SK-N-SH (cell line): Measurements from ENCODE around the gene C3orf70. TPM values are rescaled to one million over a fixed set of nuclear protein-coding genes. Genes with fewer than 3 reads are reported as not detected.

ENCODE experiments used
- CTCF ChIA-PET: fragments of 300-600, 350-600 bp; formaldehyde crosslinking; extraction: SDS; loops from one replicate; lab custom pipeline; 2021; lab: Yijun Ruan, JAX
- POLR2A ChIA-PET: fragments of 350-600 bp; sonication (Branson Sonifier 250); formaldehyde crosslinking; extraction: SDS; loops from one replicate; lab custom pipeline; 2020; ENCODE audit warnings: antibody characterized with exemption, inconsistent platforms; lab: Yijun Ruan, JAX
- DNase-seq: peaks from one replicate; pipeline ENCODE4 v3.0.0; 2012
- H2AFZ ChIP-seq: fragments of 200-600 bp; sonication (generic); 2 replicates; pipeline ENCODE4 v1.8.1; 2016; ENCODE audit warnings: antibody characterized with exemption, mild to moderate bottlenecking, low read depth
- H3F3A ChIP-seq: fragments of 200-600 bp; sonication (generic); replicated peaks from 2 replicates; pipeline ENCODE3; 2016; ENCODE audit warnings: antibody characterized with exemption, mild to moderate bottlenecking; ENCODE audit not compliant: insufficient read depth
- H3K27ac ChIP-seq, 2 experiments: fragments of 200-500 bp in 1 of 2; fragments of 200-600 bp in 1 of 2; sonication (Bioruptor generic) in 1 of 2; sonication (generic), shearing (Covaris generic) in 1 of 2; 2 replicates each; pipeline versions ENCODE4 v1.5.1 to v1.6.1; 2014 to 2016; ENCODE audit warnings: low read depth in 2 of 2, inconsistent platforms in 1 of 2, low read length in 1 of 2, mild to moderate bottlenecking in 1 of 2, mixed read lengths in 1 of 2
- H3K27me3 ChIP-seq: fragments of 200-600 bp; sonication (generic), shearing (Covaris generic); 2 replicates; pipeline ENCODE4 v1.6.1; 2016; ENCODE audit warnings: mixed run types; ENCODE audit not compliant: insufficient read depth
- H3K36me3 ChIP-seq, 2 experiments: fragments of 200-500 bp in 1 of 2; fragments of 200-600 bp in 1 of 2; sonication (Bioruptor generic) in 1 of 2; sonication (generic) in 1 of 2; replicated peaks in 1 of 2; 2 replicates each; pipeline versions ENCODE3 to v1.5.1; 2014 to 2016; ENCODE audit warnings: low read length in 1 of 2, mild to moderate bottlenecking in 1 of 2; ENCODE audit not compliant: insufficient read depth in 2 of 2, control insufficient read depth in 1 of 2
- H3K4me1 ChIP-seq, 2 experiments: fragments of 200-500 bp in 1 of 2; fragments of 200-600 bp in 1 of 2; sonication (Bioruptor generic) in 1 of 2; sonication (generic), shearing (Covaris generic) in 1 of 2; 2 replicates each; pipeline versions ENCODE4 v1.5.1 to v1.6.1; 2014 to 2016; ENCODE audit warnings: low read depth in 1 of 2, low read length in 1 of 2, mixed run types in 1 of 2; ENCODE audit not compliant: insufficient read depth in 2 of 2, control insufficient read depth in 1 of 2
- H3K4me2 ChIP-seq: fragments of 200-600 bp; sonication (generic), shearing (Covaris generic); 2 replicates; pipeline ENCODE4 v1.6.1; 2017; ENCODE audit warnings: mixed run types
- H3K4me3 ChIP-seq, 2 experiments: fragments of 200-500 bp in 1 of 2; fragments of 200-600 bp in 1 of 2; sonication (Bioruptor generic) in 1 of 2; sonication (generic), shearing (Covaris generic) in 1 of 2; 2 replicates each; pipeline versions ENCODE4 v1.5.1 to v1.8.1; 2014 to 2016; ENCODE audit warnings: low read depth in 2 of 2, inconsistent platforms in 1 of 2, low read length in 1 of 2, mild to moderate bottlenecking in 1 of 2, mixed read lengths in 1 of 2, moderate library complexity in 1 of 2
- H3K79me2 ChIP-seq: fragments of 200-600 bp; sonication (generic); 2 replicates; pipeline ENCODE4 v1.8.1; 2017; ENCODE audit warnings: mild to moderate bottlenecking; ENCODE audit not compliant: insufficient read depth
- H3K9ac ChIP-seq: fragments of 200-600 bp; sonication (generic); 2 replicates; pipeline ENCODE4 v1.6.1; 2017; ENCODE audit warnings: mixed run types
- H3K9me2 ChIP-seq: fragments of 200-600 bp; sonication (generic); 2 replicates; pipeline ENCODE4 v1.6.1; 2017; ENCODE audit warnings: mixed run types
- H3K9me3 ChIP-seq: fragments of 200-600 bp; sonication (generic); 2 replicates; pipeline ENCODE4 v1.6.1; 2017; ENCODE audit warnings: mixed run types, mild to moderate bottlenecking, moderate library complexity
- H4K20me1 ChIP-seq: fragments of 200-600 bp; sonication (generic); 2 replicates; pipeline ENCODE4 v1.6.1; 2017; ENCODE audit warnings: mild to moderate bottlenecking, mixed run types; ENCODE audit not compliant: insufficient read depth
- ELF1 ChIP-seq: IDR thresholded peaks from 2 replicates; pipeline ENCODE4 v1.4.0; 2012
- FOSL2 ChIP-seq: IDR thresholded peaks from 2 replicates; pipeline ENCODE4 v1.4.0; 2012; ENCODE audit warnings: low read depth, mild to moderate bottlenecking, moderate library complexity, borderline replicate concordance
- FOXM1 ChIP-seq: IDR thresholded peaks from 2 replicates; pipeline ENCODE4 v1.4.0; 2012; ENCODE audit warnings: low read depth, mild to moderate bottlenecking
- GATA2 ChIP-seq: sonication (generic); formaldehyde crosslinking; IDR thresholded peaks from 2 replicates; pipeline ENCODE4 v1.5.0; 2020; ENCODE audit warnings: mild to moderate bottlenecking, missing genetic modification reagents
- MAX ChIP-seq: IDR thresholded peaks from 2 replicates; pipeline ENCODE4 v1.4.0; 2012; ENCODE audit warnings: low read depth
- NFIC ChIP-seq: IDR thresholded peaks from 2 replicates; pipeline ENCODE4 v1.4.0; 2012; ENCODE audit warnings: borderline replicate concordance
- PBX3 ChIP-seq: IDR thresholded peaks from 2 replicates; pipeline ENCODE4; 2012
- RAD21 ChIP-seq: IDR thresholded peaks from 2 replicates; pipeline ENCODE4 v1.6.1; 2012; ENCODE audit warnings: mild to moderate bottlenecking, low read length
- RXRA ChIP-seq: IDR thresholded peaks from 2 replicates; pipeline ENCODE4 v1.4.0; 2012; ENCODE audit warnings: low read depth, mild to moderate bottlenecking, borderline replicate concordance
- USF2 ChIP-seq: fragments of 150-350 bp; IDR thresholded peaks from 2 replicates; pipeline ENCODE4 v1.6.1; 2017; ENCODE audit warnings: antibody characterized with exemption, low read length, low read depth, borderline replicate concordance
- YY1 ChIP-seq: IDR thresholded peaks from 2 replicates; pipeline ENCODE4 v1.4.0; 2012; ENCODE audit warnings: low read depth, mild to moderate bottlenecking
- WGBS: methylation state at CpG from one replicate; pipeline ENCODE4 v1.1.6; 2017; ENCODE audit warnings: low lambda C conversion rate; 5-methylcytosine and 5-hydroxymethylcytosine counted together
- polyA plus RNA-seq, 3 experiments: library from polyadenylated mRNA; depleted of rRNA; stranded (reverse); fragments of >200 nt; gene quantifications; 2 replicates each; pipeline ENCODE4 v1.2.3, GENCODE V29; 2012

Gene C3orf70
- polyA plus RNA-seq, 1 of the 3 experiments (the other 2 are of a cell fraction), result under 0.01 TPM

DNA sequence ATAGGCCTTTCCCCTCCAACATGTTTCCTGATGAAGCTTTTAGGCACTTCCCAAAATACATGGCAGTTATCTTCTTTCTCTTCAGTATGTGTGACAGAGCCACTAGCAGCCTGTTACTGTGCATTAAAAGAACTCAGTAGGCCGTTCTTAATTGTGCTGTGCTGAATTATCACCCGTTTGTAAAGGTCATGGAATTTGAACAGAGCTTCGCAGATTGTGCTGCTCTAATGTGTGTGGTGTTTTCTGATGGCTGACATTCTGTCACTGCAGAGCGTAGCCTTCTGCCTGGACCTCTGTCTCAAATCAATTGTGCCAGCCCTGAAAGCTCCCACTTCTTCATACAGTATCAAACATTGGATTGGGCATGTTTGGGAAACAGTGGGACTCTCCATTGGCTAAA is 111.3 kb downstream of the C3orf70 start:
- 97% methylated on average over 4 of the region's 4 CpGs for WGBS
- Histone ChIP-seq H3K4me3 (no peak overlapping the region), H2AFZ (no peak overlapping the region), H4K20me1 (no peaks in the 10 kb centered on the region), H3K27ac (no peak overlapping the region), H3K9me3 (no peaks in the 10 kb centered on the region), H3K4me1 (peaks cover 0 to 7% of the 10 kb centered on the region in 2 experiments; a peak in 2 of 4 replicates), H3K36me3 (no peaks in the 10 kb centered on the region), H3K27me3 (no peaks in the 10 kb centered on the region), H3K9me2 (no peaks in the 10 kb centered on the region), H3K9ac (no peak overlapping the region), H3F3A (no peaks in the 10 kb centered on the region), H3K4me2 (no peak overlapping the region), H3K79me2 (no peaks in the 10 kb centered on the region)
- no peak for DNase-seq
- CTCF ChIA-PET, result interaction anchor here (0.7 to 1.2 kb wide), 2 partner anchors 13 to 146 kb away, joined by 3 read pairs; no protein-coding TSS in a partner anchor
- TF ChIP-seq USF2, result no peak
- TF ChIP-seq RXRA, result no peak
- TF ChIP-seq YY1, result no peak
- TF ChIP-seq RAD21, result no peak
- TF ChIP-seq FOXM1, result no peak
- no peak for TF ChIP-seq MAX
- TF ChIP-seq GATA2 (CRISPR knock-in tag), result no peak
- no peak for TF ChIP-seq PBX3
- no peak for TF ChIP-seq FOSL2
- no peak for TF ChIP-seq NFIC
- POLR2A ChIA-PET, result no interaction called here

GRCh38 chr3:185040425-185040824 is 112.4 kb downstream of the C3orf70 start:
- no peak overlapping the region for H3K9ac ChIP-seq
- no peak for TF ChIP-seq YY1
- TF ChIP-seq RAD21, result no peak
- no peak for TF ChIP-seq GATA2 (CRISPR knock-in tag)
- TF ChIP-seq ELF1, result no peak
- no peak for TF ChIP-seq NFIC
- TF ChIP-seq, all 33 proteins: peak for 0
- Histone ChIP-seq H3K27ac (no peak overlapping the region), H3K9me2 (no peaks in the 10 kb centered on the region), H3K4me3 (no peak overlapping the region), H3K4me2 (no peak overlapping the region), H3K27me3 (no peaks in the 10 kb centered on the region), H3F3A (no peaks in the 10 kb centered on the region), H3K4me1 (no peaks in the 10 kb centered on the region), H3K36me3 (peaks cover 0 to 7% of the 10 kb centered on the region in 2 experiments), H4K20me1 (no peaks in the 10 kb centered on the region), H3K79me2 (no peaks in the 10 kb centered on the region), H2AFZ (no peak overlapping the region), H3K9me3 (no peaks in the 10 kb centered on the region)
- DNase-seq, result no peak
- 96% methylated on average over 1 of the region's 1 CpG for WGBS
- ChIA-PET CTCF (interaction anchor here (0.6 kb wide), 1 partner anchor 29 kb away, joined by 4 read pairs; no protein-coding TSS in a partner anchor), POLR2A (no interaction called here)
